WI38 (cell line): ENCODE results near the gene MAGEF1.

Source experiments
- H3K4me3 ChIP-seq: 2 replicates; pipeline ENCODE4 v1.5.1; 2011; ENCODE audit warnings: low read depth, mild to moderate bottlenecking, control low read depth, low read length
- TF ChIP-seq, protein P1 (sequence below): IDR thresholded peaks from 2 replicates; pipeline ENCODE4 v1.5.1; 2012; ENCODE audit warnings: low read depth, mild to moderate bottlenecking, control low read depth, low read length

The MAGEF1 gene

DNA sequence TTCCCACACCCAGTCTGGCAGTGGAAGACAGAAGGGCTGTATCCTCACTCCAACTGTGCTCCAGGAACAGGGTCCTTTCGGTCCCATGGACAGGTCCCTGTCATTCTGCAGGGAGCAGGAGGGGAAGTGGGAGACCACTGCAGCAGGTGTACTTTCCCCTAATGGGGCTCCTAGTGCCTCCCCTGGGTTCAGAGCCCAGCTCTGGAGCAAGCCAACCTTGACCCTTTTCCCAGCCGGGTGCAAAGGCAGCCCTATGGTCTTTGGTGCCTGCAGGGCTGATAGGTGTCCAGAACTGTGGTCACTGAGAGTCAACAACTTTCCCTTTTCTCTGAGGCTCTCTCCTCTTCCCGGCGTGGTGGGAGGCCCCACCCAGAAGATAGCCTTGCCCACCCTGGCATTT lies 26.8 kb downstream of the MAGEF1 start:
- TF ChIP-seq, protein P1, sequence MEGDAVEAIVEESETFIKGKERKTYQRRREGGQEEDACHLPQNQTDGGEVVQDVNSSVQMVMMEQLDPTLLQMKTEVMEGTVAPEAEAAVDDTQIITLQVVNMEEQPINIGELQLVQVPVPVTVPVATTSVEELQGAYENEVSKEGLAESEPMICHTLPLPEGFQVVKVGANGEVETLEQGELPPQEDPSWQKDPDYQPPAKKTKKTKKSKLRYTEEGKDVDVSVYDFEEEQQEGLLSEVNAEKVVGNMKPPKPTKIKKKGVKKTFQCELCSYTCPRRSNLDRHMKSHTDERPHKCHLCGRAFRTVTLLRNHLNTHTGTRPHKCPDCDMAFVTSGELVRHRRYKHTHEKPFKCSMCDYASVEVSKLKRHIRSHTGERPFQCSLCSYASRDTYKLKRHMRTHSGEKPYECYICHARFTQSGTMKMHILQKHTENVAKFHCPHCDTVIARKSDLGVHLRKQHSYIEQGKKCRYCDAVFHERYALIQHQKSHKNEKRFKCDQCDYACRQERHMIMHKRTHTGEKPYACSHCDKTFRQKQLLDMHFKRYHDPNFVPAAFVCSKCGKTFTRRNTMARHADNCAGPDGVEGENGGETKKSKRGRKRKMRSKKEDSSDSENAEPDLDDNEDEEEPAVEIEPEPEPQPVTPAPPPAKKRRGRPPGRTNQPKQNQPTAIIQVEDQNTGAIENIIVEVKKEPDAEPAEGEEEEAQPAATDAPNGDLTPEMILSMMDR = no peak
- H3K4me3 ChIP-seq = no peak overlapping the region

DNA sequence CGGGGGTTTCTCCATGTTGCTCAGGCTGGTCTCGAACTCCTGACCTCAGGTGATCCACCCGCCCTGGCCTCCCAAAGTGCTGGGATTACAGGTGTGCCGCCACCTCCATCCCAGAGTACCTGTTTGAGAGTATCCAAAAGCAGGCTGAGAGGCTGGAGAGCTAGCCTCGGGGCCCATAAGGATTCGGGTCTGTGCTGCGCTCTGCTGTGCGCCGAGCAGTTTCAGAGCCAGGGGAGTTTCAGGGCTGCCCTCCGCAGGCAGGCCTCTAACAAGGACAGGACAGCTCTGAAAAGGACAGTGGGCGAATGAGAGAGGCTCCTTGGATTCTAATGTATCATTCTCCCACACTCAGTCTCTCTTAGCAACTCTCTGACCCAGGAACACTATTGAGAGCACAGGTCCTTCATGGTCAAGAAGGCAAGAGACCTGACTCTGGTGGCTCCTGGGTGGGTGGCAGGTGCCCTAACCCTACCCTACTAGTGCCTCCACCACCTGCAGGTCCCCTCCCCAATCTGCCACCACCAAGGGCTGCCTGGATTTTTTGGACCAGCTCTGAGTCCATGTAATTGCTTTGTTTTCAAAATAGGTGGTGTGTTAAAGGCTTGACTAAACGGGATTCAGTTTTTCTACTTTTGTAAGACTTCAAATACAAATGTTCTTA lies 27.8 kb downstream of the MAGEF1 start:
- H3K4me3 ChIP-seq = no peak overlapping the region
- TF ChIP-seq, protein P1 = no peak

DNA sequence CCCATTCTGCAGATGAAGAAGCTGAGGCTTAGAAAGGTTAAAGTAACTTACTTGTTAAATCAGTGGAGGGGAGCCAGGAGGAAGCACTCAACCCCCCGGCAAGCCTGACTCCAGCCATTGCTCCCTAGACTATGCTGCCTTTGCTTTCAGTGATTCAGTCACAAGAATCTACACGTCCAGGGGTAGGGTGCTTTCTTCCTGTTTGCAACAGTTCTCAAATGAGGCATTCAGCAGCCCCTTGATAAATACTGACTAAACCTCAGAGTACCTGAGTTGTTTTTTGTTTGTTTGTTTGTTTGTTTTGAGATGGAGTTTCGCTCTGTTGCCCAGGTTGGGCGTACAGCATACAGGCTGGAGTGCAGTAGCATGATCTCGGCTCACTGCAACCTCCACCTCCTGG lies 28.6 kb downstream of the MAGEF1 start:
- TF ChIP-seq, protein P1 = no peak
- no peak overlapping the region for H3K4me3 ChIP-seq

DNA sequence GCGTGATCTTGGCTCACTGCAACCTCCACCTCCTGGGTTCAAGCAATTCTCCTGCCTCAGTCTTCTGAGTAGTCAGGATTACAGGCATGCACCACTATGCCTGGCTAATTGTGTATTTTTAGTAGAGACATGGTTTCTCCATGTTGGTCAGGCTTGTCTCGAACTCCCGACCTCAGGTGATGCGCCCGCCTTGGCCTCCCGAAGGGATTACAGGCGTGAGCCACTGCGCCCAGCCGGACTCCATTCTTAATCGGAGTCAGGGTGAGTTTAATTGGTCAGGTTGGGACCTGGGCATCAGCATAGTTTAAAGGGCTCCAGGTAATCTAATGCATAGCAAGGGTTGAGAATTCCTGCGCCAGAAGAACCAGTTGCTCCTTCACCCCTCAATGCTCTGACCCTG lies 29.2 kb downstream of the MAGEF1 start:
- TF ChIP-seq, protein P1 = no peak
- no peak overlapping the region for H3K4me3 ChIP-seq

DNA sequence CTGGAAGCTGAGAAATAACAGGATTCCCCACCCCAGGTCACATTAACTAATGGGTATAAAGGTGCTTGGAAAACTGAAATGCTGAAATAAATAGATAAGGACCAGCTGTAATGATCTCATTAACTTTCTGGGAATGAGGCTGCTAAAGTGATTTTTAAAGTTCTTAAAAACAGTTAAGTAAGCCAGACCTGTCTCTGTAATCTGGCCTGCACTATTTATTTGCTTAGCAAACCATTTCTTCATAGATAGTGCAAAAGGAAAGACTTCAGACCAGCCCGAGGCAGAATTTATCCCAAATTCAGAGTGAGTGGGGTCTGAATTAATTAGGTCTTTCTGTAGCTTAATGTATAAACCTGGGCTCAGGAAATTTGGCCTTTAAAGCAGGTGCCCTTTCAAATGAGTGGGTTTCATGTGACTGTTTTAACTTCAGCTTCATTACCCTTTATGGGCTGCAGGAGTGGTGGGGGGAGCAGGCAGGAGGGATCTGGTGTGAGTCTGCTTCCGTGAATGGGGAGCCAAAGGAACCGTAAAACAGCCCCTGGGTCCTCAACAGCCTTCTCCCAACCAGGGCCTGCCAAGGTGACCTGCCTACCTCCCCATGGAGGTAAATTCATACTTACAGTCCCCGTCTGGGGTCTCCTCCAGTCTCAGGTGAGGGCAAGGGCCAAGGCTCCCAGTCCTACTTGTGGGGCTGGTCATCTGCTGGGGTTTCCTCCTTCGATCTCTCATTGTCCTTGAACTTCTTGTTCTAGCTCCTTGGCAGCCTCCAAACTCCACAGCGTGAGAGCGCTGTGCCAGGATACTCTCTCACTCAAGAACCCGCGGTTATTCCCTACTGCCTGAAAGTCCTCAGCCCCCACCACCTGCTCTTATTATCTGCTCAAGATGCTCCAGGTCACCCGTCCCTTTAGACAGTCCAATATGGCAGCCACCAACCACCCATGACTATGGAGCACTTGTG lies 31.2 kb downstream of the MAGEF1 start:
- TF ChIP-seq, protein P1 = no peak
- H3K4me3 ChIP-seq = no peak overlapping the region

DNA sequence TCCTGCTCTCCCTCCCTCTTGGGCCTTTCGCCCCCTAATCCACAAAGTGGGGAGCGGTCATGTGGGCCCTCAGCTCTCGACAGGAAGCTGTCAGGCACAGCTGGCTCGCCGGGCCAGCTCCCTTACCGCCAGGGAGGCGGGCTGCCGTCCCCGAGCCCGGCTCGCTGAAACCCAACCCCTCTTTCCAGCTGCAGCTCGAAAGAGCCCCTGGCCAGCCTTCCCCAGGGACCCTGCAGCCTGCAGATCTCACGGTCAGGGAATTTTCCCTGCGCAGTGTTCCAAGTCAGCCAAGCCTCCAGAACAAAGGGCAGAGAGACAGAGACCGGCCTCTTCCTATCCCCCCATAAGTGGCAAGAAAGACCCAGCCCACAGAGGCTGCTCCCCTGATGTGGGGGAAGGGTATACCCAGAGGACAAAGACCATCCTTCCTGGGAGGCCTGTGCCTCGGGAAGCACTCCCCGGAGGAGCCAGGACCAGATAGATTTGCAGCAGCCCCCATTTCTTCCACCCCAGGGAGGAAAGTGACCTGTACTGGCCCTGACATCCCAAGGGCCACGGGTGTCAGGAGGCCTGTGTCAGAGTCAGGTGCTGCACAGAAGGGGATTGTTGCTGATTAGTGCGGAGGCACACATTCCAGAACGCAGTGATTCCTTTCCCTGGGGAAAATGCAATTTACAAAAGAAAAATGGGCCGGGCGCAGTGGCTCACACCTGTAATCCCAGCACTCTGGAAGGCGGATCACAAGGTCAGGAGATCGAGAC lies 32.6 kb downstream of the MAGEF1 start:
- no peak overlapping the region for H3K4me3 ChIP-seq
- TF ChIP-seq, protein P1 = no peak
